Breast epithelium (tissue), 3 donors: ENCODE measurements around the gene FIGLA.

ENCODE experiments used
- CTCF ChIP-seq, 3 donors: fragments of 450-650 bp; IDR thresholded peaks; one replicate each; pipeline ENCODE4 v1.5.1; 2016 to 2017; ENCODE audit warnings: antibody characterized with exemption in 3 of 3, mild to moderate bottlenecking in 3 of 3, moderate library complexity in 3 of 3
- POLR2A ChIP-seq: fragments of 450-650 bp; IDR thresholded peaks from one replicate; pipeline ENCODE4 v1.6.1; 2016; ENCODE audit warnings: antibody characterized with exemption, mild to moderate bottlenecking, moderate library complexity

GRCh38 chr2:70743068-70743467, 47.4 kb downstream of the FIGLA start:
- TF ChIP-seq CTCF (IDR thresholded peaks at IDR 0.05) (no peak), POLR2A (no peak)
